Activated T-helper 17 cell treated with anti-CD3 and anti-CD28 coated beads, Interleukin-2, amount 50 U/mL, for 72 hours (primary cell): ENCODE data around the gene DLX2. TPM values are rescaled to one million over a fixed set of nuclear protein-coding genes. Genes with fewer than 3 reads are reported as not detected.

Experiments used
- ATAC-seq: fragments of 150-1000 bp; cut with Tn5 transposase; replicated peaks from 2 replicates; pipeline ENCODE4 v1.10.0; 2021; ENCODE audit warnings: mild to moderate bottlenecking, moderate library complexity
- H3K27ac Mint-ChIP-seq: one replicate; pipeline ENCODE4 v1.8.0; 2022; ENCODE audit warnings: mixed read lengths
- H3K27me3 Mint-ChIP-seq: one replicate; pipeline ENCODE4 v1.8.0; 2022; ENCODE audit warnings: mixed read lengths
- H3K36me3 Mint-ChIP-seq: one replicate; pipeline ENCODE4 v1.8.0; 2022; ENCODE audit warnings: low read depth, mild to moderate bottlenecking, mixed read lengths
- H3K4me1 Mint-ChIP-seq: one replicate; pipeline ENCODE4 v1.8.0; 2022; ENCODE audit warnings: mixed read lengths
- H3K4me3 Mint-ChIP-seq: one replicate; pipeline ENCODE4 v1.8.0; 2022; ENCODE audit warnings: mild to moderate bottlenecking, mixed read lengths
- H3K9me3 Mint-ChIP-seq: one replicate; pipeline ENCODE4 v1.8.0; 2022; ENCODE audit warnings: mixed read lengths
- total RNA-seq, 2 donors: library from RNA; stranded (reverse); gene quantifications; one replicate each; pipeline ENCODE4 v1.2.3, GENCODE V29; 2022

DLX2 gene
- total RNA-seq, 2 donors from 2014 or later: not detected

DNA sequence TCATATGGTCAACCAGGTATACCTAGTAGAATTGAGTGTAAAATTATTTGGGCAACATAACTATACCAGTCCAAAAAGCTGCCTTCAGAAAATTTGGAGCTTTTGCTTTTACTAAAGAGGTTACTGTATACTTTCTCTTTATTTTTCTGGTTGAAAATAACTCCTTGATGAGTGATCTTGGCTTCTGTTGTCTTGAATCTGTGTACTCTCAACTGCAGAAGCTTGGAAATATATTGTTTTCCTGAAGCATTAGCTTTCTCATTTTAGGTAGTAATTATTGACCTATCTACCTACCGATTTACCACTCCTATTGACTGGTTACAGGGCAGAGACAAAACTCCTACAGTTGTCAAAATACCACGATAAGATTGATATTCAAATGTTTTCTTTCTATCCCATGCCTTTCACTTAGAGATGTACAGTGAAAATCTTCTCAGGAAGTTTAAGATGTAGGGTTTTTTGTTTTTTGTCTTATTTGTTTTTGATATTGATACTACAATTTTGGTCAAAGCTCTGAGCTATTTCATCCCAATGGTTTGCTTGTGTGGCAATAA is 53.1 kb downstream of the DLX2 start:
- Mint-ChIP-seq H3K36me3 (no peaks in the 10 kb centered on the region), H3K4me1 (no peaks in the 10 kb centered on the region), H3K27ac (no peak overlapping the region), H3K27me3 (no peaks in the 10 kb centered on the region), H3K9me3 (no peaks in the 10 kb centered on the region), H3K4me3 (no peak overlapping the region)
- no peak for ATAC-seq

Other genes with a start within 250 kb of the DLX2 start
- gene SLC25A12, start 208.7 kb downstream of the DLX2 start, total RNA-seq: 10 to 100 TPM; 15.2 to 30.1 TPM
- gene HAT1, start 180.4 kb downstream of the DLX2 start, total RNA-seq: 10 to 100 TPM; 47.5 to 85.0 TPM
- 1 to 10 TPM; 4.1 to 4.8 TPM for gene METAP1D, start 102.9 kb downstream of the DLX2 start, total RNA-seq
- gene DLX1, start 17.4 kb downstream of the DLX2 start, total RNA-seq: not detected